PC-9 (cell line): Measurements from ENCODE around the gene ALDH2.
"Not testable (repeated sequence)": the region's sequence is repeated elsewhere in the genome, so short reads cannot be mapped to it uniquely, and the experiment has no call there.

ENCODE experiments used
- CTCF ChIP-seq: fragments of 200-600 bp; sonication (generic); conservative IDR thresholded peaks from 2 replicates; pipeline ENCODE4 v1.6.1; 2017; ENCODE audit warnings: mixed run types, antibody characterized with exemption, mild to moderate bottlenecking, moderate library complexity
- EZH2 ChIP-seq: fragments of 200-600 bp; sonication (generic); IDR thresholded peaks from 2 replicates; pipeline ENCODE4 v1.8.0; 2017; ENCODE audit warnings: antibody characterized with exemption, low read depth

- TF ChIP-seq CTCF, EZH2: not testable (repeated sequence)
Observed at GRCh38 chr12:111835531-111836181, 68.9 kb downstream of the ALDH2 start.
